ENCODE results near the gene PDE9A.

DNA sequence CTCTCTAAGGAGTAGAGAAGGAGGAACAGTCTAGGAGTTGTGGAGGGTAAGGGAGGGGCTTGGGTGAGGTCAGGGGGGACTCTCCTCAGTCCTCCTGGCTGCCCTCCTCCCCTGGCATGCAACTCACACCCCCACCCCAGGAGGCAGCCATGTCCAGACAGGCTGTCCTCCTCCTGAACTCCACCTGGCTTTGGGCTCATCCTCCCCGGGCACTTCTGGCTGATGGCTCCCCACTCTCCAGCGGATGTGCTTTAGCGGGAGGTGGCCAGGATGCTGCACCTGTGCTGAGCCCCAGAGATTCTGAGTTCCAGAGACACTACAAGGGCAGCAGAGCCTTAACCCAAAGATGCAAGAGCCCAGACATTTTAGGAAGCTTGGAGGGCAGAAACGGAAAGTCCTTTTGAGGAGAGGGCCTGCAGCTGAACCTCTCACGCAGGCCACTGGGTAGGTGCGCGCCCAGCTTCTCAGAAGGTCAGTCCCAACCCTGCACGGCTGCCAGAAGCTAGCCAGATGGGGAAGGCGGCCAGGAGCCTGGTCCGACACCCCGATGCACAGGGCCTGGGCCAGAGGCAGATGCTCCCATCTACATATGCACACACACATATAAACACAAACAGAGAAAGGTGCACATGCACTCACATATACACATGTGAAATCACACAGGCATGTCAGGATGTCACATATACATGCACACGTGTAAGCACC is 83.4 kb downstream of the PDE9A start:
- TF ChIP-seq, protein P1, sequence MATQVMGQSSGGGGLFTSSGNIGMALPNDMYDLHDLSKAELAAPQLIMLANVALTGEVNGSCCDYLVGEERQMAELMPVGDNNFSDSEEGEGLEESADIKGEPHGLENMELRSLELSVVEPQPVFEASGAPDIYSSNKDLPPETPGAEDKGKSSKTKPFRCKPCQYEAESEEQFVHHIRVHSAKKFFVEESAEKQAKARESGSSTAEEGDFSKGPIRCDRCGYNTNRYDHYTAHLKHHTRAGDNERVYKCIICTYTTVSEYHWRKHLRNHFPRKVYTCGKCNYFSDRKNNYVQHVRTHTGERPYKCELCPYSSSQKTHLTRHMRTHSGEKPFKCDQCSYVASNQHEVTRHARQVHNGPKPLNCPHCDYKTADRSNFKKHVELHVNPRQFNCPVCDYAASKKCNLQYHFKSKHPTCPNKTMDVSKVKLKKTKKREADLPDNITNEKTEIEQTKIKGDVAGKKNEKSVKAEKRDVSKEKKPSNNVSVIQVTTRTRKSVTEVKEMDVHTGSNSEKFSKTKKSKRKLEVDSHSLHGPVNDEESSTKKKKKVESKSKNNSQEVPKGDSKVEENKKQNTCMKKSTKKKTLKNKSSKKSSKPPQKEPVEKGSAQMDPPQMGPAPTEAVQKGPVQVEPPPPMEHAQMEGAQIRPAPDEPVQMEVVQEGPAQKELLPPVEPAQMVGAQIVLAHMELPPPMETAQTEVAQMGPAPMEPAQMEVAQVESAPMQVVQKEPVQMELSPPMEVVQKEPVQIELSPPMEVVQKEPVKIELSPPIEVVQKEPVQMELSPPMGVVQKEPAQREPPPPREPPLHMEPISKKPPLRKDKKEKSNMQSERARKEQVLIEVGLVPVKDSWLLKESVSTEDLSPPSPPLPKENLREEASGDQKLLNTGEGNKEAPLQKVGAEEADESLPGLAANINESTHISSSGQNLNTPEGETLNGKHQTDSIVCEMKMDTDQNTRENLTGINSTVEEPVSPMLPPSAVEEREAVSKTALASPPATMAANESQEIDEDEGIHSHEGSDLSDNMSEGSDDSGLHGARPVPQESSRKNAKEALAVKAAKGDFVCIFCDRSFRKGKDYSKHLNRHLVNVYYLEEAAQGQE (IDR thresholded peaks at IDR 0.05), result no peak
- TF ChIP-seq, protein P2, sequence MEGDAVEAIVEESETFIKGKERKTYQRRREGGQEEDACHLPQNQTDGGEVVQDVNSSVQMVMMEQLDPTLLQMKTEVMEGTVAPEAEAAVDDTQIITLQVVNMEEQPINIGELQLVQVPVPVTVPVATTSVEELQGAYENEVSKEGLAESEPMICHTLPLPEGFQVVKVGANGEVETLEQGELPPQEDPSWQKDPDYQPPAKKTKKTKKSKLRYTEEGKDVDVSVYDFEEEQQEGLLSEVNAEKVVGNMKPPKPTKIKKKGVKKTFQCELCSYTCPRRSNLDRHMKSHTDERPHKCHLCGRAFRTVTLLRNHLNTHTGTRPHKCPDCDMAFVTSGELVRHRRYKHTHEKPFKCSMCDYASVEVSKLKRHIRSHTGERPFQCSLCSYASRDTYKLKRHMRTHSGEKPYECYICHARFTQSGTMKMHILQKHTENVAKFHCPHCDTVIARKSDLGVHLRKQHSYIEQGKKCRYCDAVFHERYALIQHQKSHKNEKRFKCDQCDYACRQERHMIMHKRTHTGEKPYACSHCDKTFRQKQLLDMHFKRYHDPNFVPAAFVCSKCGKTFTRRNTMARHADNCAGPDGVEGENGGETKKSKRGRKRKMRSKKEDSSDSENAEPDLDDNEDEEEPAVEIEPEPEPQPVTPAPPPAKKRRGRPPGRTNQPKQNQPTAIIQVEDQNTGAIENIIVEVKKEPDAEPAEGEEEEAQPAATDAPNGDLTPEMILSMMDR (IDR thresholded peaks at IDR 0.05), result no peak
- TF ChIP-seq, protein P3, sequence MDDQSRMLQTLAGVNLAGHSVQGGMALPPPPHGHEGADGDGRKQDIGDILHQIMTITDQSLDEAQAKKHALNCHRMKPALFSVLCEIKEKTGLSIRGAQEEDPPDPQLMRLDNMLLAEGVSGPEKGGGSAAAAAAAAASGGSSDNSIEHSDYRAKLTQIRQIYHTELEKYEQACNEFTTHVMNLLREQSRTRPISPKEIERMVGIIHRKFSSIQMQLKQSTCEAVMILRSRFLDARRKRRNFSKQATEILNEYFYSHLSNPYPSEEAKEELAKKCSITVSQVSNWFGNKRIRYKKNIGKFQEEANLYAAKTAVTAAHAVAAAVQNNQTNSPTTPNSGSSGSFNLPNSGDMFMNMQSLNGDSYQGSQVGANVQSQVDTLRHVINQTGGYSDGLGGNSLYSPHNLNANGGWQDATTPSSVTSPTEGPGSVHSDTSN (IDR thresholded peaks at IDR 0.05), result no peak
- TF ChIP-seq, protein P4, sequence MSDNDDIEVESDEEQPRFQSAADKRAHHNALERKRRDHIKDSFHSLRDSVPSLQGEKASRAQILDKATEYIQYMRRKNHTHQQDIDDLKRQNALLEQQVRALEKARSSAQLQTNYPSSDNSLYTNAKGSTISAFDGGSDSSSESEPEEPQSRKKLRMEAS (IDR thresholded peaks at IDR 0.05), result no peak
- TF ChIP-seq MAZ (IDR thresholded peaks at IDR 0.05; ENCODE audit: borderline replicate concordance, low read depth, low read length) (no peak), KDM5A (IDR thresholded peaks at IDR 0.05) (no peak), POLR2A (IDR thresholded peaks at IDR 0.05; ENCODE audit: low read length) (no peak), MAFK (IDR thresholded peaks at IDR 0.05; ENCODE audit: partially characterized antibody) (no peak), EHMT2 (IDR thresholded peaks at IDR 0.05; ENCODE audit: low read depth) (no peak), RNF2 (IDR thresholded peaks at IDR 0.05; ENCODE audit: borderline replicate concordance, low read depth) (no peak), CEBPB (IDR thresholded peaks at IDR 0.05) (no peak), NPAS2 (CRISPR knock-in tag; IDR thresholded peaks at IDR 0.05; ENCODE audit: borderline replicate concordance) (no peak)

Data from A549 (cell line).